DMS79 (cell line): ENCODE data around the gene KYNU.
"Not testable (repeated sequence)": the region's sequence is repeated elsewhere in the genome, so short reads cannot be mapped to it uniquely, and the experiment has no call there.

Source experiments
- DNase-seq: peaks from one replicate; lab custom pipeline; 2025; lab: John Stamatoyannopoulos, UW

KYNU gene

DNA sequence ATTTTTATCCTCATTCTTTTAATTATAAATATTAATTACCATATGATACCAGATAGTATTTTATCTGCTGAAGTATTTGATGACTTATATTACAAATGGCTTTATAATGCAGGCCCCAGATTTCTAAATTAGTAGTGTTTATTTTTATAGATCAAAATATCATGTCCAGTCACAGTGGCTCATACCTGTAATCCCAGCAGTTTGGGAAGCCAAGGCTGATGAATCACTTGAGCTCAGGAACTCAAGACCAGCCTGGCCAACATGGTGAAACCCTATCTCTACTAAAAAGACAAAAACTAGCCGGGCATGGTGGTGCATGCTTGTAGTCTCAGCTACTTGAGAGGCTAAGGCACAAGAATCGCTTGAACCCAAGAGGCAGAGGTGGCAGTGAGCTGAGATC is 151.7 kb downstream of the KYNU start:
- no peak for DNase-seq

DNA sequence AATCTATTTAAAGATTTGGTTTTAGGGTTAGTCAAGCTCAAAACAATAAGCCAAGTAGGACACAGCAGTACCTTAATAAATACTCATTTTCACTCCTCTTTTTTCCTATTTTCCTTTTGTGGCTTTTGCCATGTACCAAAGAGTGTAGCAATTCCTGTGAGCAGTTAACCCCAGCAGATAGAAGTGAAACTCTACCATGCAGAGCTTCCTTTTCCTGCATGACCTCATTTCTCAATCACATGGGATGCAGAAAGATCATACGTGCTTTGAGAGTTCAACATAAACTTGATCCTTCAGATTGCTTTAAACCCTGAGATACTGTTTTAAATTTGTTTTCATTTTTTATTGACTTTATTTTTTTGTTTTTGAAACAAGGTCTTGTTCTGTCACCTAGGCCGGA is 152.7 kb downstream of the KYNU start:
- DNase-seq: no peak

DNA sequence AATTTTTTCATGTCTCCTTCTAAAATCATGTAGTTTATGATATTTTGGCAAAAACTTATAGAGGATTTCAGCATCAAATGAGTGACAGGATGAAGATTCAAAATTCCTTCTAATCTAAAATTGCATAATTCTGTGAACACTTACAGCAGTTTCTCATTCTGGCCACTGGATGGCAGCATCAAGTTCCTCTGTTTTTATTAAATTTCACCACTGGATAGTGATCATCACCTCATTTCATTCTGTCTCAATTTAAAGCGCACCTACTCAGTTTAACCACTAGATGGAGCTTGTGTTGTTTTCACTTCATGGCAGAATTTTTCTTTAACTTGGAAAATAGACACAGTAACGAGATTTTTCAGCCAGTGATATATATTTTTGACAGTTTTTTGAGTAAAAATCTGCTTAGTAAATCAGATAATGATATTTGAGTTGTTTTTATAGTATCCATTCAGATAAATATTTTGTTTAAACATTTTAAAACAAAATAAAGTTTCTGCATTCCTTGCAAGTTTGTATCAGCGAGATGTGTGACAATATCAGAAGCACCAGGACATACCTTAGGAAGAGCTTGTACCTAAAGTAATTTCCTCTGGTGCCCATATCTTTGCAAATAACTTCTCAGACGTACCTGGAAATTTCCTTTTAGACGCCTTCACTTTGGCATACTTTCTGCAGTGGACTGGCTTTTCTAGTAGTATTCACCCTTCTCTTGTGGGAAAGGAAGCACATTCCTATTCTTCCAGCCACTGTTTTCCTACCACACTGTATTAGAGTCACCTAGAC is 157.0 kb downstream of the KYNU start:
- DNase-seq: peak; percentile 57

DNA sequence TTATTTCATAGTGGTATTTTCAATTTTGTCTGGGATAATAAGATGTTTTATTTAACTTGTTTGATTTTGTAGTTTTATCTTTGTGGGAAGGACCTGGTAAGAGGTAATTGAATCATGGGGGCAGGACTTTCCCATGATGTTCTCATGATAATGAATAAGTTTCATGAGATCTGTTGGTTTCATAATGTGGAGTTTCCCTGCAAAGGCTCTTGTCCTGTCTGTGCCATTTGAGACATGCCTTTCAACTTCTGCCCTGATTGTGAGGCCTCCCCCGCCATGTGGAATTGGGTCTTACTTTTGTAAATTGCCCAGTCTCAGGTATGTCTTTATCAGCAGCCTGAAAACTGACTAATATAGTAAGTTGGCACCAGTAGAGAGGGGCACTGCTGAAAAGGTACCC is 174.0 kb downstream of the KYNU start:
- DNase-seq: no peak

DNA sequence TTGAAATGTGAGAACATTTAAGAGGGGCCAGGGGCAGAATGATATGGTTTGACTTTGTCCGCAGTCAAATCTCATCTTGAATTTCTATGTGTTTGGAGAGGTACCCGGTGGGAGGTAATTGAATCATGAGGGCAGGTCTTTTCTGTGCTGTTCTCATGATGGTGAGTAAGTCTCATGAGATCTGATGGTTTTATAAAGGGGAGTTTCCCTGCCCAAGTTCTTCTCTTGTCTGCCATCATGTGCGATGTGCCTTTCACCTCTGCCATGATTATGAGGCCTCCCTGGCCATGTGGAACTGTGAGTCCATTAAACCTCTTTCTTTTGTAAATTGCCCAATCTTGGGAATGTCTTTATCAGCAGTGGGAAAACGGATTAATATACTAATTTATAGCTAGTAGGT is 176.0 kb downstream of the KYNU start:
- not testable (repeated sequence) for DNase-seq

DNA sequence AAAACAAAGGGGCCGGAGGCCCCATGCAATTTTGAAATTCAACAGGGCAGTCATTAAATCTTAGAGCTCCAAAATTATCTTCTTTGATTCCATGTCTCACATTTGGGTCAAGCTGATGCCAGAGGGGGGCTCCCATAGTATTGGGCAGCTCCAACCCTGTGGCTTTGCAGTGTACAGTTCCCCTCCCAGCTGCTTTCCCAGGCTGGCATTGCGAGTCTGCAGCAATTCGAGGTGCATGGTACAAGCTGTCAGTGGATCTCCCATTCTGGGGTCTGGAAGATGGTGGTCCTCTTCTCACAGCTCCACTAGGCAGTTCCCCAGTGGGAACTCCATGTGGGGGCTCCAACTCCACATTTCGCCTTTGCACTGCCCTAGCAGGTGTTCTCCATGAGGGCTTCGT is 179.1 kb downstream of the KYNU start:
- no peak for DNase-seq

DNA sequence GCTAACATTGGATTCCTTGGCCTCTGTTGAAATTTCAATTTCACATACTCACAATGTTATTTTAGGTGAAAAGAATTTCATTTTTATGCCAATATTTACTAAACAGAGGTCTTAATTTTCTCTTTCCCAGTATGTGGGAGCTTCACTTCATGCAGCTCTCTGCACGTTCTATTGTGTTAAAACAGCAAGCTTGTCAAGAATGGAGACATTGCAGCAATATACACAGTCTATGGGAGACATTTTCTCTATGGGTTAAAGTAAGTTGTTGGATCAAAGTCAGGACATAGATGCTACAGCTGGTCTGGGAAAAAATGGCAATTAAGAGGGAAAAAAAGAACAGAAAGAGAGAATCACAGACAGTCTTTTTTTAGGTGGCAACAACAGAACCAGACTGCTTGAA is 181.4 kb downstream of the KYNU start:
- DNase-seq: no peak

DNA sequence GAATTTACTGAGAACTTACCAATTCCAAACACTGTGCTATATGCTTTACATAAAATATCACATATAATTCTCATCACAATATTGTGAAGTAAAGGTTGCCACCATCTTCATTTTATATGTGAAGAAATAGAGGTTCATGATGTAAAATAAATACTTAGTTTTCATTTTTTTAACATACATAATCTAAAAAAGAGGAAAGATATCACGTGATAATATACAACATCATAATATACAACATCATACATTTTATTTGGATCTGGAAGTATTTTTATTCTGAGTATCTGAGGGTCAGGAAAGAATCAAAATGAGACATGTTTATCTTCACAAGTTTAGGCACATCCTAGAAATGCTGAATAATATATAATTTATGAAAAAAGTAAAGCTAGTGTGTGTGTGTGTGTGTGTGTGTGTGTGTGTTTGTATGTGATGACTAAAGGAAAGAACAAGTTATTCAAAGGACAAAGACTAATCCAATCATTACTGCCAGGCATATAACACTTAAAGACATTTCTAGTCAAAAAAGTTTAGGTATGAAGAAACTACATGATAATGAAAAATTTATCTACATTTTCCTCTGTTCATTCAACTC is 186.2 kb downstream of the KYNU start:
- no peak for DNase-seq

DNA sequence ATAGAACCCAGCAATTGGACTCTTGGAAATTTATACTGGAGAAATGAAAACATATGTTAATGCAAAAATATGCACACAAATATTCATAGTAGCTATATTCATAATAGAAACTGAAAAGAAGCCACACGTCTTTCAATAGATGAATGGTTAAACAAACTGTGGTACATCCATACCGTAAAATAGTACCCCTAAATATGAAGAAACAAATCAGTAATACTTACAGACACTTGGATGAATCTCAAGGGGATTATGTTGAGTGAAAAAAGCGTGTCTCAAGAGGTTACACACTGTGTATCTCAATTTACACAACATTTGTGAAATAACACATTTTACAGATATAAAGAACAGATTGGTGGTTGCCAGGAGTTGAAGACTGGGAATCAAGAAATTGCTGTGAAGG is 190.6 kb downstream of the KYNU start:
- peak; percentile 37 for DNase-seq

DNA sequence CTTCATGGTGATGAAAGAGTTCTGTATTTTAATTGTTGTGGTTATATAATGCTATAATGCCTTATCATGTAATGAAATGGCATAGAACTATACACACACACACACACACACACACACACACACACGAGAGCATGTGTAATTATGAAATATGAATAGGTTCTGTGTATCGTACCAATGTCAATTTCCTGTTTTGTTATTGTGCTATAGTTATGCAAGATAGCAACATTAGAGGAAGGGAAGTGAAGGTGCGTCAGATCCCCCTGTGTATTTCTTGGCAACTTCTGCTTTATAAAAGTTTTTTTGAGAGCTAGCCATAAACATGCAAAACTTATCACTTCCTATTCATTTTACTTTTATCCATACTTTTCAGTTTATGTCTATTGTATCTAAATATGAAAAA is 191.0 kb downstream of the KYNU start:
- no peak for DNase-seq

DNA sequence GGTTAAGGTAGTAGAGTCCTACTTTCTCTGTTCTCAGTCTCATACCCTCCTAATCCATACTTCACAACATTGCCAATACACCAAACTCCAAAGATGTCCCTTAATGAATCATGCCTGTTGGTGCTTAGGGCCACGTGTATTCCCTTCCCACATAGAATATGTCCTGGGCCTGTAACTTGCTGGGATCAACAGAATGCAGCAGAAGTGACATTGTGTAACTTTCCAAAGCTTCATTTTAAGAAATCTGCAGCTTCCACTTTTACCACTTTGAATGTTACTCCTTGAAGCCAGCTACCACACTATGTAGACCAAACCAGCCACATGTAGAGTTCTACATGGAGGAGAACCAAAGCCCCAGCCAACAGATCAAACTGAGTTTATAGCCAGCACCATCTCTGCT is 193.2 kb downstream of the KYNU start:
- DNase-seq: no peak

DNA sequence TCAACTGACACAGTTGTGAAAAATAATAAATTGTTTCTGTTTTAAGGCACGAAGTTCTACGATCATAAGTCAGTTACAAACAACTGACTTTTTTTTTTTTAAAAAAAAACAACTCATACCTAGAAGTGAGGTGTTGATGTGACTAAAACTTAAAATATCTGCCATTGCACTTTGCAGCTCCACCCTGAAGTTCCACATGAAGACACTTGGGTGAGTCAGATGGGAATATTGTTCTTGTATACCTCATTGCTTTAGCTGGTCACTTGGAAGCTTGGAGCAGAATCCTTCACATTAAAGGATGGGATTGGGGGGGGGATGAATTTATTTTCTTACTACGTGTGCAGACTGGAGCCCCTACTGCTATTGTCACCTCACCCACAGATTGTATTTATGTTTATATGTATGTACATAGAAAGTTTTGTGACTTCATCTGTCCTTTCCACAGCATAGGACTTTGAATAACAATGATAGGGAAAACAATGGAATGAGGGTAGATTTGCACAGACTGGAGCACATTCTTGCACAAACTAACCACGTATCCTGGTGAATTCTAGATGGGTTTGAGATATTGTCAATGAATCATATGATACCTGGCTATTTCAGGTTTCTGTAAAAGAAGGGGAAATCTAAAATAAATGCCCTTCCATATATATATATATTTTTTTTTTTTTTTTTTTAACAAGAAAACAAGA is 193.9 kb downstream of the KYNU start:
- DNase-seq: no peak

DNA sequence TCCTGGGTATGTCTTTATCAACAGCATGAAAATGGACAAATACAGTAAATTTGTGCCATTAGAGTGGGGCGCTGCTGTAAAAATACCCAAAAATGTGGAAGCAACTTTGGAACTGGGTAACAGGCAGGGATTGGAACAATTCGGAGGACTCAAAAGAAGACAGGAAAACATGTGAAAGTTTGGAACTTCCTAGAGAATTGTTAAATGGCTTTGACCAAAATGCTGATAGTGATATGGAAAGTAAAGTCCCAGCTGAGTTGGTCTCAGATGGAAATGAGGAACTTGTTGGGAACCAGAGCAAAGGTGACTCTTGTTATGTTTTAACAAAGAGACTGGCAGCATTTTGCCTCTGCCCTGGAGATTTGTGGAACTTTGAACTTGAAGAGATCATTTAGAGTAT is 197.4 kb downstream of the KYNU start:
- not testable (repeated sequence) for DNase-seq

DNA sequence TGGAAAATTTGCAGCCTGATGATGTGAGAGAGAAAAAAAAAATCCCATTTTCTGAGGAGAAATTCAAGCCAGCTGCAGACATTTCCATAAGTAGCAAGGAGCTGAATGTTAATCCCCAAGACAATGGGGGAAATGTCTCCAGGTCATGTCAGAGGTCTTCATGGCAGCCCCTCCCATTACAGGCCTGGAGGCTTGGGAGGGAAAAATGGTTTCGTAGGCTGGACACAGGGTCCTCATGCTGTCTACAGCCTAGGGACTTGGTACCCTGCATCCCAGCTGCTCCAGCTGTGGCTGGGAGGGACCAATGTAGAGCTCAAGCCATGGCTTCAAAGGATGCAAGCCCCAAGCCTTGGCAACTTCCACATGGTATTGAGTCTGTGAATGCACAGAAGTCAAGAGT is 198.2 kb downstream of the KYNU start:
- DNase-seq: no peak

DNA sequence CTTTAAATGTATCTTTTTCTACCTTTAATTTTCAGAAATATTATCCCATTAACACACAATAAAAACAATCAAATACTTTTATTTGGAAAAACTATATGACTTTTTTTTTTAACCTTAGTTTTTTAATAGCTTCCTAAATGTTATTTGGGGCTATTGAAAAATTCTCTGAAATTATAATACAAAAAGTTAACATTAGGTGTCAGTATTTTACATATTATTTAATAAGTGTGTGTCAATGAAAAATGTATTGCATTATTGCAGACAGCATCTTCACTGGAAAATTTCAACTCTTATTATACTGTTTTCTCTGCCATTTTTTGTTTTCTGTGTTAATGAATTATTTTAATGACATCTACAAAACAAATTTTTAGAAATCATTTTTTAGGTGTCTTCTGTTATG is 200.6 kb downstream of the KYNU start:
- DNase-seq: no peak

DNA sequence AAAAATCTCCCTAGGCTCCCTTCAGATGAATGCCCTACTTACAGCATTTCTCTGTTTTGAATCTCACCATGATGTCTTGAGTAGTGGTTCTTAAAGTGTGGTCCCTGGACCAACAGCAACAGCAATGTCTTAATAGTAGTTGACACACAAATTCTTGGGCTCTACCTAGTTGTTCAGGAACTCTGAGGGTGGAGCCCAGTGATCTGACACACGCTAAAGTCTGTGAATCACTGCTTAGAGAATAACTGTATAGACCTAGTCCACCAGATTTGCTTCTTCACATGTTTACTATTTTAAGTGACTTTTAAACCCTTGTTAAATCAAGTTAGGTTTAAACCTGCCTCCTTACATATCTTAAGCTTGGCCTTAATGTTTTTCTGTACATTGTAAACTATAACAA is 204.2 kb downstream of the KYNU start:
- DNase-seq: no peak

DNA sequence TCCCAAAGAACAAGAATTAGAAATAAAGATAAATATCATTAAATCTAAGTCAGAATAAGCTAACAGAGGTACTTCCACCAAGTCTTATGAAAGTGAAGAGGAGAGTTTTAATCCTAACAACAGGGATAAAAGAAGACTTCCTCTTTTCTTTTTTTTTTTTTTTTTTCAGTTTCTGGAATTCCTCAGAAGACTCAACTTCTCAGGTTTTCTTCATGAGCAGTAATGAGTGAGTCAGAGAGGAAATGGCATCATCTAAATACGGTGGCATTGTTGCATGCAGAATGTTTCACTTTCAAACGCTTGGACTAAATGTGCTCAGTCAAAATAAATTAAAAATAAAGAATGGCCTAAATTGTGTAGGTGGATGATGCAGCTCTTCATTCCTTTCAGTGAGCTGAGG is 206.2 kb downstream of the KYNU start:
- DNase-seq: no peak

DNA sequence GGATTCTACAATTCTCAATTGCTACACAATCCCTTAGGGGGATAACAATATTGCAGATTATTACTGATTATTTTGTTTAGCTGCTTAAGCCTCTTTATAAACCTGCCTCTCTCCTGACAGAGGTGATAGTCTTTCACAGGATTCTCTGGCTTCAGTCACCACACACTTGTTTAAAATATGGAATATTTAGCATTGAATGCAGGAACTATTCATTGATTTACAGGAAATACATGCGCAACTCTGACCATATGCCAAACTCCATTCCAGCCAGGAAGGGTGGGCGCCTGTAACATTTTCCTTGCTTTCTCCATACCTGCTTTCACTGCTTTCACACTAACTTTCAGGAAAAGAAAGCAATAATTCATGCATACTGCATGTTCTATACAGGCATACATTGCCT is 207.0 kb downstream of the KYNU start:
- no peak for DNase-seq

DNA sequence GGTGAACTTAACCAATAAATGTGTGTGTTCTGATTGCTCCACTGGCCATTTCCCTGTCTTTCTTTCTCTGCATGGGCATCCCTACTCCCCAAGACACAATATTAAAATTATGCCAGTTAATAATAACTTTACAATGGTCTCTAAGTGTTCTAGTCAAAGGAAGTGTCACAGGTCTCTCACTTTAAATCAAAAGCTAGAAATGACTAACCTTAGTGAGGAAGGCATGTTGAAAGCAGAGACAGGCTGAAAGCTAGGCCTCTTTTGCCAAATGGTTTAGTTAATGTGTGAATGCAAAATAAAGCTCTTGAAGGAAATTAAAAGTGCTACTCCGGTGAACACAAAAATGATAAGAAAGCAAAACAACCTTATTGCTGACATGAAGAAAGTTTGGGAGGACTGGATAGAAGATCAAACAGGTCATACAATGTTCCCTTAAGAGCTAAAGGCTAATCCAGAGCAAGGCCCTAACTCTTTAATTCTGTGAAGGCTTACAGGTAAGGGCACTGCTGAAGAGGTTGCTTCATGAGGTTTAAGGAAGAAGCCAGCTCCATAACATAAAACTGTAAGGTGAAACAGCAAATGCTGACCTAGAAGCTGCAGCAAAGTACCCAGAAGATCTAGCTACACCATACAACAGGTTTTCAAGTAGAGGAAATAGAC is 207.8 kb downstream of the KYNU start:
- no peak for DNase-seq

DNA sequence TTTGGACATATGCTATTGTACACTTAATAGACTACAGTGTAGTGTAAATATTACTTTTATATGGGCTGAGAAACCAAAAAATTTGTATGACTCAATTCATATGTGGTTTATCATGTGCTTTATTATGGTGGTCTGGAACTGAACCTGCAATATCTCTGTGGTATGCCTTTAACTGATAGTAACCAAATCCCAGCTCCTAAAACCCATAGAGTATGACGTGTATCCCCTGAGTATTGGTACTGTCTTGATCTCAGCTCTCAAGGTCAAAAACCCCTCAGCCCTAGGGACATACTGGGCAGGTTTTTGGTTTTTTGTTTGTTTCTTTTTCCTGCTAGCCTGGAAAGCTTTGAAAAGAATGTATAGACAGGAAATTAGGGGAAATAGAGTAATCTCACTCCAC is 209.6 kb downstream of the KYNU start:
- DNase-seq: no peak

DNA sequence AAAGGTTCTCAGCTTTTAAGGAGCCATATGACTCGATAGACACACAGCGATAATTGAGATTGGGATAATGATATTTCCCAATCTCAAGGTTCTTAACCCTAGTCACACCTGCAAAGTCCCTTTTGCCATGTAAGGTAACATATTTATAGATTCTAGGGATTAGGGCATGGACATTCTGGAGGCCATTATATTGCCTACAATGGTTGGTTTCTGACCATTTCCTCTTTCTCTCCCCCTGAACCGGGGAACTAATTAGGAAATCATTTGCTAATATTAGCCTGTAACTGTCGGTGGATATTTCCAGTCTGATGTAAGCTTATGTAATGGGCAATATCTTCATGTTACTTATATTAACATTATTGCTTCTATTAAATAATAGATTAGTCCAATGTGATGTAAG is 210.9 kb downstream of the KYNU start:
- DNase-seq: no peak

DNA sequence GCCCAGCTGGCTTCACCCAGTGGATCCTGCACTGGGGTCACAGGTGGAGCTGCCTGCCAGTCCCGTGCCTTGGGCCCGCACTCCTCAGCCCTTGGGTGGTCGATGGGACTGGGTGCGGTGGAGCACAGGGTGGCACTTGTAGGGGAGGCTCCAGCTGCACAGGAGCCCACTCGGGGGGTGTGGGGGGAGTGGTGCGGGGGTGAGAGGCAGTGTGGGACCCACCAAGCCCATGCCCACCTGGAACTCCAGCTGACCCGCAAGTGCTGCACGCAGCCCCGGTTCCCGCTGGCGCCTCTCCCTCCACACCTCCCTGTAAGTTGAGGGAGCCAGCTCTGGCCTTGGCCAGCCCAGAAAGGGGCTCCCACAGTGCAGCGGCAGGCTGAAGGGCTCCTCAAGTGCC is 212.1 kb downstream of the KYNU start:
- not testable (repeated sequence) for DNase-seq
